Endothelial cell of umbilical vein (primary cell): Measurements from ENCODE around the gene PLAAT2.

ENCODE experiments used
- EZH2 ChIP-seq: IDR thresholded peaks from 2 replicates; pipeline ENCODE4 v1.6.1; 2012; ENCODE audit warnings: borderline replicate concordance, low read depth, mild to moderate bottlenecking, moderate library complexity, low read length, inconsistent platforms; ENCODE audit not compliant: severe bottlenecking
- FOS ChIP-seq: IDR thresholded peaks from 2 replicates; pipeline ENCODE4 v1.6.1; 2011; ENCODE audit warnings: mild to moderate bottlenecking, low read length, moderate library complexity, borderline replicate concordance; ENCODE audit not compliant: insufficient read depth
- JUN ChIP-seq: IDR thresholded peaks from 2 replicates; pipeline ENCODE4 v1.6.1; 2011; ENCODE audit warnings: borderline replicate concordance, low read depth; ENCODE audit not compliant: insufficient read length, insufficient read depth
- POLR2A ChIP-seq: IDR thresholded peaks from 2 replicates; pipeline ENCODE4 v1.6.1; 2012; ENCODE audit warnings: low read depth, mild to moderate bottlenecking, control low read depth, low read length
- POLR2AphosphoS5 ChIP-seq: IDR thresholded peaks from 2 replicates; pipeline ENCODE4 v1.6.1; 2012; ENCODE audit warnings: low read depth, mild to moderate bottlenecking, control low read depth, low read length, moderate library complexity; ENCODE audit not compliant: insufficient read depth
- TF ChIP-seq, protein P1 (sequence below), 2 donors: IDR thresholded peaks; 1 replicate in 1 of 2; 2 replicates in 1 of 2; pipeline ENCODE4 v1.5.1; 2011; ENCODE audit warnings: low read length in 2 of 2, mild to moderate bottlenecking in 2 of 2, moderate library complexity in 2 of 2, control low read depth in 1 of 2, inconsistent platforms in 1 of 2, low read depth in 1 of 2; ENCODE audit not compliant: insufficient read depth in 1 of 2; ENCODE audit errors: extremely low read depth in 1 of 2

DNA sequence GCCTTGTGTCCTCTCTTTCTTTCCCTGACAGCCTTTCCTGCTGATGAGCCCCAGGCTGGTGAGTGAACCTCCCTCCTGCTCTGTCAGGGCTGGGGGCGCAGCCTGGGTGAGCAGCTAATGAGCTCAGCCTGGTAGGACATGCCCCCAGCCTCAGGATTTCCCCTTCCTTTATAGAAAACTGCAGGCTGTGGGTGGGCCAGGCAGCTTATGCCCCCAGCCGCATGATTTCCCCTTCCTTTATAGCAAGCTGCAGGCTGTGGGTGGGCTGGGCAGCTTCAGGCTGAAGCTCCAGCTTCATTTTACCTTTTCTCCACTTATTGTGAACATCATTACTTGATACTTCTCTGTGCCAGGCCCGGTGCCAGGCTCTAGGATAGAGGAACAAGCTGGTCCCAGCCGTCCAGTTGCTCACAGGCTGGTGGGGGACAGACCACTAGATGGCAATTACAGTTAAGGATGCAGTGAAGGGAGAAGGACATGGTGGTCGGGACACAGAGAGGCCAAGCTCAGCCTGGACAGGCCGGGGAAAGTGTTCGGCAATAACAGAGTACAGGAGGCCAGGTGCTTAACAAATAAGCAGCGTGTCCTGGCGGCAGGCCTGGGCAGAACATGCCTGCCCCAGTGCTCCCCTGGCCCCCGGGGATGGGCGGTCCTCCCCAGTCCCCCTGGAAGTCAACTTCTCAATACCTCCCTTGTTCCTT lies 52.0 kb downstream of the PLAAT2 start:
- TF ChIP-seq, protein P1, sequence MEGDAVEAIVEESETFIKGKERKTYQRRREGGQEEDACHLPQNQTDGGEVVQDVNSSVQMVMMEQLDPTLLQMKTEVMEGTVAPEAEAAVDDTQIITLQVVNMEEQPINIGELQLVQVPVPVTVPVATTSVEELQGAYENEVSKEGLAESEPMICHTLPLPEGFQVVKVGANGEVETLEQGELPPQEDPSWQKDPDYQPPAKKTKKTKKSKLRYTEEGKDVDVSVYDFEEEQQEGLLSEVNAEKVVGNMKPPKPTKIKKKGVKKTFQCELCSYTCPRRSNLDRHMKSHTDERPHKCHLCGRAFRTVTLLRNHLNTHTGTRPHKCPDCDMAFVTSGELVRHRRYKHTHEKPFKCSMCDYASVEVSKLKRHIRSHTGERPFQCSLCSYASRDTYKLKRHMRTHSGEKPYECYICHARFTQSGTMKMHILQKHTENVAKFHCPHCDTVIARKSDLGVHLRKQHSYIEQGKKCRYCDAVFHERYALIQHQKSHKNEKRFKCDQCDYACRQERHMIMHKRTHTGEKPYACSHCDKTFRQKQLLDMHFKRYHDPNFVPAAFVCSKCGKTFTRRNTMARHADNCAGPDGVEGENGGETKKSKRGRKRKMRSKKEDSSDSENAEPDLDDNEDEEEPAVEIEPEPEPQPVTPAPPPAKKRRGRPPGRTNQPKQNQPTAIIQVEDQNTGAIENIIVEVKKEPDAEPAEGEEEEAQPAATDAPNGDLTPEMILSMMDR (IDR thresholded peaks at IDR 0.05; ENCODE audit: extremely low read depth in 1 of 2, insufficient read depth in 1 of 2, low read depth in 1 of 2, low read length in 2 of 2) = no peak
- no peak for TF ChIP-seq EZH2
- TF ChIP-seq POLR2A = no peak
- no peak for TF ChIP-seq POLR2AphosphoS5
- TF ChIP-seq JUN = no peak
- no peak for TF ChIP-seq FOS
